Inflammatory macrophage (primary cell): ENCODE measurements around the gene CSNK2A3.
A peak's percentile ranks its signal among the peaks of the same experiment; 100 is the strongest.

Experiments used
- DNase-seq, 2 donors: peaks; one replicate each; pipeline ENCODE4 v3.0.0-alpha.2; 2020 to 2022

Gene CSNK2A3

DNA sequence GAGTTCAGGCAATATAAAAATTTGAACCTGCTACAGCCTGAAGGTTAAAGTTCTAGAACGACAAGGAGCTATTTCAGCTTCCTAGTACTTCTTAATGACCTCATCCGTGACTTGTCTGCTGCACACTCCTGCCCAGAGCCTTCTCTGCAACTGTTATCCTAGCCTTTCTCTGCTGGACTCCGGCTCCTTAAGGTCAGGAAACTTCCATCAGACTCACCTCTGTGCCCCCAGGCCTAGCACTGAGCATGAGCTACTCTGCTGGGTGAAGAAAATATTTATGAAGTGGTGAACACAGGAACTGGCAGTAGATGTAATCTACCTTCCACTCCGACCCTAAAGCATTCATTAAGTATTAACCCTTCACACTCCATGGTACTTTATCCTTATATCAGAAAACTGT, 18.4 kb downstream of the CSNK2A3 start:
- no peak for DNase-seq

DNA sequence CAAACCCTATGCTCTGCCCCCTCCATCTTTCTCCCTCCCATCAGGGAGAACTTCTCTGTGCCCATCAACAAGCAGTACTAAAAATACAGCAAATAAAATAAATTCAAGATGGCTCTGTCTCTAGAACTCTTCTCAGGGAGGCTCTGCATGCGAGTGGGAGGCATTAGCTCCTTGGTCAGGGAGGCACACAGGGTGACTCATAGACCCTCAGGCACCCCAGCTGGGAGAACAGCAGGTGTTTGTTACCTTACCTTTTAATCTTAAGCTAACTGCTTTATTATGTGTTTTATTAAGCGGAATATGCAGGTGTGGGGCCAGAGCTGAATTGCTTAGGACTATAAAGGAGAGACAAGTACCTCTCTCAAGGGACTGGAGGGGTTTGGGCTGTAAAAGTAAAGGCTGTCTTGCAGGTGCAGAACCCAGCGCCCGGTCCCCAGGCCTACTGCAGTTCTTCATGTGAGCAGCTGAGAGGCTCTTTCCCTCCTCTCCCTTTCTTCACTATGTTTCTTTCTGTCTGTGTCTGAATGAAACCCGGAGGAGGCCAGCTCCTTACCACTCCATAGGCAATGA, 20.8 kb downstream of the CSNK2A3 start:
- no peak for DNase-seq

DNA sequence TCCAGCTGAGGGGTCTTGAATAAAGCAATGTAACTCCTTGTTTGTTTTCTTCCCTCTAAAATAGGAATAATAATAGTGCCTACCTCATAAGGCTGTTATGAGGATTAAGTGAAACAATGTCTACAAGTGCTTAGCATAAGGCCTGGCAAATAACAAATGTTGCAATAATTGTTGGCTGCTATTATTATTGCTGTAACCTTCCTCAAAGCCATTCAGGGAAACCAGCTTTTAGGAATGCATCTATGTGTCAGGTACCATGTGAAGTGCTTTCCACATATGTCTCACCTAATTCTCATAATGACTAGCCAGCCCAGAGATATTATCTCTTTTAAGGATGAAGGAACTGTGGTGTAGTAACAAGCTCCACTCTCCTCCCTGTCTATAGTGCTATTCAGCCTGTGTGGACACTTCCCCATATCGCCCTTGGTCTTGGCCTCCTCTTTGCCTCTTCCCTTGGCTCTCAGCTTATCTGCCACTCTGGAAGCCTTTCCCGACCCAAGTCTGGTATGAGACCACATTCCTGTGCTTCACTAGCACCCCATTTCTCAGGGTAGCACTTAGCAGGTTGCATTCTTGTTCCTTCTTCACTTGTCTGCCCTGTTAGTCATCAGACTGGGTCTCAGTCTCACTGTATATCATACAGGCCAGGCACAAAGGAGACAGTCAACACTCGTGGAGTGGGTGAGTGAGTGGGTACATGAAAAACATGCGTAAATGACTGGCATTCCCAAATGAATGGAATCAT, 23.8 kb downstream of the CSNK2A3 start:
- DNase-seq, result no peak

DNA sequence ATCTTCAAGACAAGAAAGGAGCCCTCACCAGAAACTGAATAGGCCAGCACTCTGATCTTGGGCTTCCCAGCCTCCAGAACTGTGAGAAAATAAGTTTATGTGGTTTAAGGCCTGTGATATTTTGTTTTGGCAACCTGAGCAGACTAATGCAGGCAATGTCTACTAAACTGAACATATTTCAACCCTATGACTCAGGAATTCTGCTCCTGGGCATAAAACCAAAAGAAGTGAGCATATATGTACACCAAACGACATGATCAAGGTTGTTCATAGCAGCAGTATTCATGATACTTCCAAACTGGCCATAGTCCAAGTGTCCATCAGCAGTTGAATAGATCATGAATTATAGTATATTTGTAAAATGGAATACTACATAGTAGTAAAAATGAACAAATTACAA, 29.0 kb downstream of the CSNK2A3 start:
- no peak for DNase-seq

DNA sequence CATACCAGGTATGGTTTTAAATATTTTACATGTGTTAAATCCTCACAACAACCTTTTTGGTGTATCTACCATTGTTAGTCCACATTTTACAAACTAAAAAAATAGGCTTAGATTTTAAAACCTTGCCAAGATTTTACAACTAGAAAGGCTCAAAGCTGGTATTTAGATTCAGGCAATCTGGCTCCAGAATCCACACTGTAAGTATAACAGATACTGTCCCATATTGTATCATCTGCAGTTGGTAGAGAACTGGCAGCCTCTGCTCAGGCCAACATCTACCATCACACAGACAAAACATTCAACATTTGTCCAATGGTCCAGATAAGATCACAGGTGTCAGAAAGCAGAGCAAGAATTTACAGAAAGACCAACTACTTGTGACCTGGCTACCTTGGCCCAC, 30.9 kb downstream of the CSNK2A3 start:
- DNase-seq, result no peak

DNA sequence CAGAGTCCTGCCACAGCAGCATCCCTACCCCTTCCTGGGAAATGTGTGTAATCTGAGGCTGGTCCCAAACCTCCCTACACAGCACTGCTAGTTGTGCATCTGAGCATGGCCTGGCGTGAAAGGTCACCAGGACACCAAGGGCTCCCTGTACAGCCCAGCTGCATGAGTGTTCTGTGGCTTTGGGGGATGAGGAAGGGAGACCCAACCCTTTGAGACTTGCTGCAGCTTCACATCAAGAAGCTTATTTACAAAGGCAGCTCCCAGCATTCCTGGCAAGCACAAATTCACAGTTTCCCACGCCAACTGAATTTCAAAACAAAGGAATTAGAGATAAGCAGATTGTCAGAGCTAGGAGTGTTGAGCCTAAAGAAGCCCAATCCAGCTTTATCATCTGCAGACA, 32.2 kb downstream of the CSNK2A3 start:
- DNase-seq, result no peak

DNA sequence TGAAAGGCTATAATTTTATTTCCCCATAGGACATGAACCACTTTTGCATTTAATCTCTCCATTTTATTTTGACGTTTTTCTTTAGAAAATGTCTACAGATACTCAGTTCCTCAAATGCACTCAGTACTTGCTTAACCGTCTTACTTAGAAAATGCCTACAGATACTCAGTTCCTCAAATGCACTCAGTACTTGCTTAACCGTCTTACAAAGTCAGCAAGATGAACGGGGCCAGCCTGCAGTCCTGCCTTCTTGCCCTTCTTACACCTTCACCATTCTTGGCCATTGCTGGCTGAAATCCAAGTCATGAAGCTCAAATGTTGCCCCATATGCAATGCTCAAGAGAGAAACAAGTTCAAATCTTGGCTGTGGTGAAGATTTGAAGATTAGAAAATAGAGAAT, 34.1 kb downstream of the CSNK2A3 start:
- peak; percentile 86 to 90 for DNase-seq

DNA sequence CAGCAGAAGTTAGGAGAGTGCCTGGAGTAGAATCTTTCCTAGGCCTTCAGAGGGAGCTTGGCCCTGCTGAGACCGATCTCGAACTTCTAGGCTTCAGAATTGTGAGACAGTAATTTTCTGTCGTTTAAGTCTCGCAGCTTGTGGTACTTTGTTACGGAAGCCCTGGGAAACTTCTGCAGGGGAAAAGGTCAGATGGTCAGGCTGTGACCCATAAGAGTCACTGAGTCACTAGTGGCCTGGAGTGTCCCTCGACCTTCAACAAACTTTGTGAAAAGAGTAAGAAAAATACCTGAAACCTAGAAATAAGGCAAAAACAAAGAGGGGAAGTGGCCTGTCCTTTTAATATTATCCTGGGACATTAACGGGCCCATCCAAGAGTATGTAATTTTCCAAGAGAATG, 34.6 kb downstream of the CSNK2A3 start:
- DNase-seq, result peak; percentile 22 to 36

DNA sequence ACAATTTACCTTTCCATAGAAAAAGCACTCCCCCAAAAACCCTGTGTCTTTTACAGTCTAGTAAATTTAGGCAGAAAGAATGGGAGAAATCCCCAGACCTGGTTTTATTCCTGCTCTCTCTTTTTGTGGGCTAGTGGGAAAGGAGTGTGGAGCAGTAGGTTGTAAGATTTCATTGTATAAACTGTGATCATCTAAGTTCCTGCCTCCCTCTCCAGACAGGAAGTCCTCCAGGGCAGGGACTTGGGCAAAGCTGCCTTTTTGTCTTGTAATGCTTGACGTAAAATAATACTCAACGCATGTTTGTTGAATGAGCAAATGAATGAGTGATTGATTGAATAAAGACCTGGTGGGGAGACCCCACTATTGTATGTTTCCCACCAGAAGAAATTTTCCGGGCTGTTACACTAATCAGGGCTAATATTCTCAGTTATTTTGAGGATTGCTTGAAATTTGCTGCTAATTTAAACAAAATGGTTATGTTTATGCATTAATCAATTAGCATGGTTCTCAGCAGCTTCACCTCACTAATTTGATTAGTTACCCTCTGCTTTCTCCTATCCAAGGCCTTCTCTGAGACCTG, 36.3 kb downstream of the CSNK2A3 start:
- no peak for DNase-seq

DNA sequence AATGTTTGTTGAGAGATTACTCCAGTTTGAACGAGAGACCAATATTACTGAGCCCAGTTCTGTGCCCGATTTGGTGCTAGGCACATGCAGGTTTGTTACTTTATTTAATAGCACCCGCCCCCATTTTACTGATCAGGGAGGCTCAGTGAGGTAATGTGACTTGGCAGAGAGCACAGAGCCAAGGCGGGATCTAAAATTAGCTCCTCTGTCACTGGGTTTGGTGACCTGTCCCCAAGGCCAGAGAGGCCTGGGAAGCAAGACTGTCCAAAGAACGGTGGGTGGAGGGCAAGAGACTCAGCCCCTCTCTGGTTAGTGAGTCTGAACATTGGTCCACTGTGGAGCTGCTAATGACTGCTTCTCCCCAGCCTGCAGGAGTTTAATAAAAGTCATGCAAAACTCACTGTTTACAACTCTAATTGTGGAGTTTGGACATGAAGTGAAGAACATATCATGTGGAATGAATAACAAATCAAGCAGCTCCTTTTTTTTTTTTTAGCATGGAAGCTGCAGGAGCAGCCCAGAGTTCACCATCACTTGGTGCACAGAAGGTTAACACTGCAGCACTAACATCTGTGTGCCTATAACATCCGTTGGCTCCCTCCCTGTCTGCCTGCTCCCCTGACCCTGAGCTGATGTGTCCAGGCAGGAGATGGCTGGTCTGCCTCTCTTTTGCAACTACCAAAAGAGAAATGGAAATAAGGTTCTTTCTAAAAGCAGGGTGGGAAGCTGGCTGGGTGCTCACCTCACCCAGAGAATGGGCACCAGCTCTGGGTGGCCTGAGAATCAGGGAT, 39.0 kb downstream of the CSNK2A3 start:
- peak in 1 of 2 donors; percentile 15 for DNase-seq

DNA sequence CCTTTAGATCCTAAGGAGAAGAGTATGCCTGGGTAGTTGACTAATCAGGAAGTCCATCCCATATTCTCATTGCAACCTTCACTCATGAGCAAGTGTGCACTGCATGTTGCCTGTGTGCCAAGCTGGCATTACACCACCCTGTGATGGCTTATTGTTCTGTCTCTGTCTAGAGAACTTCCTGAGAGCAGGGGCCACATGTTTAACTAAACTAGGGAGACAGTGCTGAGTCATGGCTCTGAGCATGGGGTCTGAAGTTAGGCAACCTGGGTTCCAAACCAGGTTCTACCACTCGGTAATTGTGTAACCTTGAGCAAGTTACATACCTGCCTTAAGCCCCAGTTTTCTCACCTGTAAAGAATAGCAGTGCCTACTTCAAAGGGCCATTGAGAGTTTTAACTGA, 39.6 kb downstream of the CSNK2A3 start:
- DNase-seq, result peak; percentile 61 to 83

DNA sequence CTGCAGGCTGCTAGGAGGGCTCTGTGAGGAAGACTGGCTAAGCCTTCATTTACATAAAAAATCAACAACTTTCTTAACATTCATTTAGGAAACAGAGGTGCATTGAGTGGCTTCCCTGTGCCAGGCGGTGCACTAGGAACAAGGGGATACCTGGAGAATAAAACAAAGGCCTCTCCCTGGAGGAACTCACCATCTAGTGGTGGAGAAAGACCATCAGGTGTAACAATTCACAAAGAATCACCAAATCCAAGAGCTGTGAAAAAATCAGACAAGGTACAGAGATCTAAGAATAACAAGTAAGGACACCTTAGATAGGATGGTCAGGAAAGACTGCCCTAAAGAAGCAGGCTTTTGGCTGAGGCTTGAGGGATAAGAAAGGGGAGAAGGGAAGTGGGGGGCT, 40.3 kb downstream of the CSNK2A3 start:
- DNase-seq, result no peak

DNA sequence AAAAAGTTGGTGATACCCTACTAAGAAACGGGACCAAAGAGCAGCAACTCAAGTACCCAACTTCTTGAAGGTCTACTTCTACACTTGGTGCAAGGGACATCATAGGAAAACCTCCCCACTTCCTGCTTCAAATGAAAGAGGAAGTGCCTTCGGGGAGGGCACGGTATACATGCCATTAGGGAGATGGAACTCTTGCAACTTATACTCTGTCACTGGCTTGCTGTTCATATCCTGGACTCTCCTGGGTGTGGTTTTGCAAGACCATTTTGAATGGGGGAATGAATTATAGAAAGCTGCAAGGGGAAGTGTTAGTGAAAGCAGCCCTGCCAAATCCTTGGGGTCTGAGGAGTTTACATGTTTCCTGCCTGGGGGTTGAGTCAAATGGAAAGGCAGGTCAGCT, 41.9 kb downstream of the CSNK2A3 start:
- DNase-seq, result peak; percentile 60 to 84

DNA sequence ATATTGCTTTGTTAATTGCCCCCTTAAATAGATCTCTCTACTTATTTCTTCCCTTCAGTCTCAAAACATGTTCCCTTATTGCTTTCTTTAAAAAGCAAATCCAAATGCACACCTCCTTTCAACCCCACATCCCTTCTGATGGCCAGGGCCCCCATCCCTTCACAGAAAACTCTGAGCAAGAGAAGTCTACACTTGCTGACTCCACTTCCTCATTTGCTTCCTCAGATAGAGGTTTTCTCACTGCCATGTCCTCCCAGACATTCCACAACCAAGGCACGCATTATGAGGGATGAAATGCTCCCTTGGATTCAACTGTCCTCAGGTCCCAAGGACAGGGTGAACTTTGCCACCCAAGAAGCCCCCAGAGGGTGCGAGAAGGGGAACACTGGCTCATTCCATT, 43.1 kb downstream of the CSNK2A3 start:
- no peak for DNase-seq

DNA sequence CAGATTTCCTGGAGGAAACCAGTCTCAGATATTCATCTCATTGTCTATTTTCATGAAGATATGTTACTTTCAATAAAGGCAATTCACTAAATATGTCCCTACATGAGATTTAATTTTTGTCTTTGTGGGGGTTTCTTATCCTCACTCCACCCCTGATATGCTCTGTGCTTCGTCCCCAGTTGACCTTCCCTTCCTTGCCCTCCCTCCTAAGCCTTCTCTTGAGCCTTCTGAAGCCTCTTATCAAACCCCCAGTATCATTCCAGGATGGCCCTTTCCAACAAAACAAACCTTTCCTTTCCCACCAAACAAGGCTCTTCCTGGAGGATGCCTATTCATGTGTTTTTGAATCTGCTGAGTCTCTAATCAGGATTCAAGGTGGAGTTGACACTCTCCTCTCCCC, 44.8 kb downstream of the CSNK2A3 start:
- no peak for DNase-seq

DNA sequence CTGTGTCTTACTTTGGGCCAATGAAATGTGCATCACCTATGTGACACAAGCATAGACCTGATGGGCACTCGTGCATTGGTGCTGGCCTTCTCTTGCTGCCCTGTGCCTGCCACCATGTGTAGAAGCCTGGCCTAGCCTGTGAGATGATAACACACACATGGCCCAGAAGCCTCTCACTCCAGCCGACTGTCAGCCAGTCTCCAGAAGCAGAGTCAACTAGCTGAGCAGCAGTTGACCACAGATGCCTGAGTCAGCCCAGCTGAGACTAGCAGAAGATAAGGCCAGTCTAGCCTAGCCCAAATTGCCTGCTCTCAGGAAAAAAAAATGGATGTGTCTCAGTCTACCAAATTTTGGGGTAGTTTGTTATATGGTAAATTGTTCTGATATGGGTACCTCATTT, 46.2 kb downstream of the CSNK2A3 start:
- no peak for DNase-seq

DNA sequence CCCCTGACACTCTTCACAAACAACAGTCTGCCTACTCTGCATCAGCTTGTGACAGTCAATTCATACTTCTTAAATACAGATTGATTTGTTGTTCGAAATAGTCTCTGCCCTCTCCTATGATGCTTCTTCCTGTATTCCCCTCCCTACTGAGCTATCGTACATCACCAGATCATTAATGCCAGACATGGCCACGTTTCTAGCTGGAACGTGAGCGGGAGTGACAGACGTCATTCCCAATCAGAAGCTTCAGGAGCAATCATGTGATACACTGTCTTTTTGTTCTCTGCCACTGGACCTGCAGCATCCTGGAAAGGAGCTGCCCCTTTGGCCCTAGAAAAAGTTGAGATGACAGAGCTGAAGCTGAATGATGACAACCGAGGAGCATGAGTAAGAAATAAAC, 48.5 kb downstream of the CSNK2A3 start:
- DNase-seq, result no peak

DNA sequence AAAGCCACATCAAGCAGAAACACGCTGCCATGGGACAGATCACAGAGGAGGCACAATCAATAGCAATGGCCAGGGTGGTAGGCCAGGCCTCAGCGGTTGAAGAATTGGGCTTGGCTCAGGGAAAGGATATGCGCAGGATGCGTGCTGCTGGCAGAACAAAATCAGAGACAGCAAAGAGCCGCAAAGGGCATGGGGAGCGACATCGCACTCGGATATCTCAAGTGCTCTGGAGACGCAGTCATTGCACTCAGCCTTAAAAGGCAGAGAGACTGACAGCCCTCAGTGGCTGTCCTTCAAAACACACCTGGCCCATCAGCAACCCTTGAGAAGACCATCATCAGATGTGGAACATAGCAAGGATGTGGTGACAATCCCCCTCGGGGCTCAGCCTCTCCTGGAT, 50.5 kb downstream of the CSNK2A3 start:
- DNase-seq, result no peak
